Brain microvascular endothelial cell (primary cell): ENCODE data around the gene ANO9.

ENCODE experiments used
- DNase-seq: peaks from one replicate; pipeline ENCODE4 v3.0.0-alpha.2; 2020
- H3K27ac ChIP-seq: fragments of 250-450 bp; sonication (Bioruptor Pico); 2 replicates; pipeline ENCODE4 v1.5.1; 2020; ENCODE audit warnings: mild to moderate bottlenecking, moderate library complexity
- H3K27me3 ChIP-seq: fragments of 250-450 bp; sonication (Bioruptor Pico); replicated peaks from 2 replicates; pipeline ENCODE4 v1.5.1; 2020; ENCODE audit warnings: mild to moderate bottlenecking
- H3K36me3 ChIP-seq: fragments of 250-450 bp; sonication (Bioruptor Pico); replicated peaks from 2 replicates; pipeline ENCODE4 v1.5.1; 2020; ENCODE audit warnings: mild to moderate bottlenecking
- H3K4me3 ChIP-seq: 2 replicates; pipeline ENCODE4 v1.5.1; 2011; ENCODE audit warnings: low read depth, mild to moderate bottlenecking, control low read depth, low read length, moderate library complexity
- CTCF ChIP-seq: IDR thresholded peaks from 2 replicates; pipeline ENCODE4 v1.5.1; 2011; ENCODE audit warnings: low read depth, mild to moderate bottlenecking, moderate library complexity, low read length, control low read depth, inconsistent platforms; ENCODE audit errors: missing control alignments
- in situ Hi-C: cut with HindIII; loops from 2 replicates; pipeline ENCODE4 v1.10.0; 2017; ENCODE audit warnings: low sequenced_read_pairs, low pct_ligation_motif_present

Gene ANO9

GRCh38 chr11:442611-443081 is 835 bp upstream of the ANO9 start:
- H3K36me3 ChIP-seq, result no peaks in the 10 kb centered on the region
- H3K27me3 ChIP-seq, result no peaks in the 10 kb centered on the region
- no peak overlapping the region for H3K4me3 ChIP-seq
- no peak for TF ChIP-seq CTCF
- no peak for DNase-seq
- in situ Hi-C loops, result no loop called here
- no peak overlapping the region for H3K27ac ChIP-seq

- no peaks in the 10 kb centered on the region for H3K27me3 ChIP-seq
- H3K4me3 ChIP-seq, result no peak overlapping the region
- TF ChIP-seq CTCF, result no peak
- H3K27ac ChIP-seq, result no peak overlapping the region
- in situ Hi-C loops, result no loop called here
- no peaks in the 10 kb centered on the region for H3K36me3 ChIP-seq
- DNase-seq, result no peak
These were observed 781 bp downstream of the ANO9 start for GRCh38 chr11:441043-441417.

DNA sequence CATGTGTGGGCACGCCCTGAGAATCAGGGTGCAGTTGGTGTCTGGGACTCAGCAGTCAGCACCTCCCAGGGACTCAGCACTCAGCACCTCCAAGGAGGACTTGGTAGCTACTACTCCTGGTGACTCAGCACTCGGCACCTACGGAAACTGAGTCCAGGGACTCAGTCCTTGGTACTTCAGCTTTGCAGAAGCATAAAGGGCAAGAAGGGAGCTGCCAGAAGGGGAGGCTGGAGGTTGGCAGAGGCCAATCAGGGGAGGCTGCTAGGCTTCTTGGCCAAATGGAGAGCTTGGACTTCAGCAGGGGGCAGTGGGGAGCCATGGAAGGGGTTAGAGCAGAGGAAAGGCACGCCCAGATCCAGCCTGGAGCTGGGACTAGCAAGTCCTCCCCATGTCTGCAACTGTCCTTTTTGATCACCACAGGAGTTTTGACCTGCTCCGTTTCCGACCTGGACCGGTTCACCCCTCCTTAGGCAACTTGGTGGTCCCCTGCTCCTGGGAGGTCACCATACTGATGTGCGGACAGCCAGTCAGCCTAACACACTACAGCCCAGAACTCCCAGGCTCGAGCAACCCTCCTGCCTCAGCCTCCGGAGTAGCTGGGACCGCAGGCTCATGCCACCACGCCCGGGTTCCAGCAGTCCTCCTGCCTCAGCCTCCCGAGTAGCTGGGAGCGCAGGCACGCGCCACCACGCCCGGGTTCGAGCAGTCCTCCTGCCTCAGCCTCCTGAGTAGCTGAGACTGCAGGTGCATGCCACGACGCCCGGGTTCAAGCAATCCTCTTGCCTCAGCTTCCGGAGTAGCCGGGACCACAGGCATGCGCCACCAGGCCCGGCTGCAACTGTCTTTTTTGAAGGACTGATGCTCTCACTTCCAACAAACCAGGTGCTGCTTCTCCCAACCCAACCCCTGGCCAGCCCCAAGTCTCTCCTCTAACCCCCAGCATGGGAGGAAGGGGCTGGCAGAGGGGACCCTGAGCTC is 1.5 kb downstream of the ANO9 start:
- H3K27me3 ChIP-seq, result no peaks in the 10 kb centered on the region
- in situ Hi-C loops, result no loop called here
- no peak overlapping the region for H3K4me3 ChIP-seq
- no peaks in the 10 kb centered on the region for H3K36me3 ChIP-seq
- DNase-seq, result no peak
- TF ChIP-seq CTCF, result peak; percentile 35
- no peak overlapping the region for H3K27ac ChIP-seq

DNA sequence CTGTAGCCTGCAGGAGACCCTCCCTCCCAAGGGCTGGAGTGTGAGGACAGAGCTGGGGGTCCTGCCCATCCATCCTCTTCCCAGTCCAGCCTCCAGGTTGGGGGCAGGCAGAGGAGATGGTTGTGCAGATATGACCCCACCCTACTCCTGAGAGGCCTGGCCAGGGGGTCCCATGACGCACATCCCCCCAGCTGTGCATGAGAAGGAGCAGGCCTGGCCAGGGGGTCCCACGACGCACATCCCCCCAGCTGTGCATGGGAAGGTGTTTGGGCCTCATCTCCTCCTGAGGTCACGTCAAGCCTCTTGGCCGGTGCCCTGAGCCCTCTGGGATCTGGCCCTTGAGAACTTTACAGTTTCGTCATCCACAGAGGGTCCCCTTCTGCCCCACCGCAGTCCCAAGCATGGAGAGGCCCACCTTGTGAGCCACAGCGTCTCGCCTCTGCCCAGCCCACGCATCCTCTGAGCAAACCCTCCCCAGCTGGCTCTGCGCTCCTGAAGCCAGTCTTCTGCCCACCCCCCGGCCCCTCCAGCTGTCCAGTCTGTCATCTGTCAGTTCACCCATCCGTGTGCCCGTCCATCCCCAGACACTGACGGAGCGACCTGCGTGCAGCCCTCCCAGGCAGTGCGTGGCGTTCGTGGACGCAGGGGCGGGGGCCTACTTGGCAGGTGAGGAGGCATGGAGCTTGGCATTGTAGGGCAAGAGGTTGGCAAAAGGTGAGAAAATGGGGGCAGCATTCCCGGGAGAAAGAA is 2.3 kb downstream of the ANO9 start:
- H3K27ac ChIP-seq, result no peak overlapping the region
- in situ Hi-C loops, result no loop called here
- TF ChIP-seq CTCF, result no peak
- no peak for DNase-seq
- H3K4me3 ChIP-seq, result no peak overlapping the region
- no peaks in the 10 kb centered on the region for H3K27me3 ChIP-seq
- H3K36me3 ChIP-seq, result no peaks in the 10 kb centered on the region

GRCh38 chr11:438101-438844 is 3.5 kb downstream of the ANO9 start:
- no peaks in the 10 kb centered on the region for H3K36me3 ChIP-seq
- no peak for TF ChIP-seq CTCF
- DNase-seq, result no peak
- no peak overlapping the region for H3K27ac ChIP-seq
- in situ Hi-C loops, result no loop called here
- no peaks in the 10 kb centered on the region for H3K27me3 ChIP-seq
- no peak overlapping the region for H3K4me3 ChIP-seq
